IMR-90 (cell line): Measurements from ENCODE around the gene GMPR.

Experiments used
- CTCF ChIP-seq: conservative IDR thresholded peaks from 2 replicates; pipeline ENCODE4 v1.5.1; 2012; ENCODE audit warnings: mild to moderate bottlenecking, low read depth, low read length, improper control_type of control experiment
- POLR2A ChIP-seq: IDR thresholded peaks from 2 replicates; pipeline ENCODE4 v1.6.1; 2012; ENCODE audit warnings: mild to moderate bottlenecking, low read depth, low read length

GRCh38 chr6:16338577-16339264 is 100.3 kb downstream of the GMPR start:
- TF ChIP-seq CTCF = peak; percentile 88
- TF ChIP-seq POLR2A = no peak
